ENCODE data around the gene VRK2.
"Not testable (repeated sequence)": the region's sequence is repeated elsewhere in the genome, so short reads cannot be mapped to it uniquely, and the experiment has no call there.

The VRK2 gene

DNA sequence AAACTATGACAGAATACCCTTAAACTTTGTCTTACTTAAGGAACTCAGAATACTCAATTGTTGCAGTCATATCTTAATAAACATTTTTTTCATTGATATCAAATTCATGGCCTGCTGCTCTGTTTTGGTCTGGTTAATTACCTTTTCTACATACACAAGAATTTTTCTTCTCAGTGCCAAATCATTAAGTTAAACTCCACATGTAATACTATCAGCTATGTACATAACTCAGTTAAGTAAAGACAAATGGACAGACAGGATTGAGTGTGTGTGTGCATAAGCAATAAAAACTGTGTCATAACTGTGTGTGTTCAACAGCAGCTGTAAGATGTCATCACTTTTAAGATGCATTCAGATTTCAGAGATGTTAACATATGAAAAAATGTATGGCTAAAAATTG, 34.4 kb downstream of the VRK2 start:
- DNase-seq (ENCODE audit: low spot score): no peak
- Histone ChIP-seq H3K4me3 (no peak overlapping the region), H3K27ac (no peak overlapping the region)
- TF ChIP-seq, protein P1, sequence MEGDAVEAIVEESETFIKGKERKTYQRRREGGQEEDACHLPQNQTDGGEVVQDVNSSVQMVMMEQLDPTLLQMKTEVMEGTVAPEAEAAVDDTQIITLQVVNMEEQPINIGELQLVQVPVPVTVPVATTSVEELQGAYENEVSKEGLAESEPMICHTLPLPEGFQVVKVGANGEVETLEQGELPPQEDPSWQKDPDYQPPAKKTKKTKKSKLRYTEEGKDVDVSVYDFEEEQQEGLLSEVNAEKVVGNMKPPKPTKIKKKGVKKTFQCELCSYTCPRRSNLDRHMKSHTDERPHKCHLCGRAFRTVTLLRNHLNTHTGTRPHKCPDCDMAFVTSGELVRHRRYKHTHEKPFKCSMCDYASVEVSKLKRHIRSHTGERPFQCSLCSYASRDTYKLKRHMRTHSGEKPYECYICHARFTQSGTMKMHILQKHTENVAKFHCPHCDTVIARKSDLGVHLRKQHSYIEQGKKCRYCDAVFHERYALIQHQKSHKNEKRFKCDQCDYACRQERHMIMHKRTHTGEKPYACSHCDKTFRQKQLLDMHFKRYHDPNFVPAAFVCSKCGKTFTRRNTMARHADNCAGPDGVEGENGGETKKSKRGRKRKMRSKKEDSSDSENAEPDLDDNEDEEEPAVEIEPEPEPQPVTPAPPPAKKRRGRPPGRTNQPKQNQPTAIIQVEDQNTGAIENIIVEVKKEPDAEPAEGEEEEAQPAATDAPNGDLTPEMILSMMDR (IDR thresholded peaks at IDR 0.05): no peak

DNA sequence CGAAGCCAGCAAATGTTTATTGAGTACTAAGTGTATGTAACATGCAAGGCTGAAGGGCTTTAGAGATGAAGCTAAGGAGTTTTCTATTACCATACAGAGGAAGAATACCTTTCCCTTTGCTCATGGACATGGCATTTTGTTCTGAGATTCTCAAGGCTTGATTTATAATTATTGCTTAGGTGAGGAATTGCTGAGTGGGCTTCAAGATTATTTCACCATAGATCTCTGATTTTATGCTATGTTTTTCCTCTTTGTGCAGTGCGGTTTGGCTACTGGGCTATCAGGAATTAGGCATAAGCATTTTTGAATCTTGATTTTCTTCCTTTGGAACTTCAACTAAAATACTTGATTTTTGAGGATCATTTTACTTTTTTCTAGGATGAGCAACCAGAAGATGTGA, 42.5 kb downstream of the VRK2 start:
- Histone ChIP-seq H3K4me3 (no peak overlapping the region), H3K27ac (no peak overlapping the region)
- TF ChIP-seq, protein P1 (IDR thresholded peaks at IDR 0.05): no peak
- no peak for DNase-seq (ENCODE audit: low spot score)

GRCh38 chr2:58092772-58093171, 46.2 kb downstream of the VRK2 start:
- not testable (repeated sequence) for H3K27ac ChIP-seq; H3K4me3 ChIP-seq; DNase-seq (ENCODE audit: low spot score)

DNA sequence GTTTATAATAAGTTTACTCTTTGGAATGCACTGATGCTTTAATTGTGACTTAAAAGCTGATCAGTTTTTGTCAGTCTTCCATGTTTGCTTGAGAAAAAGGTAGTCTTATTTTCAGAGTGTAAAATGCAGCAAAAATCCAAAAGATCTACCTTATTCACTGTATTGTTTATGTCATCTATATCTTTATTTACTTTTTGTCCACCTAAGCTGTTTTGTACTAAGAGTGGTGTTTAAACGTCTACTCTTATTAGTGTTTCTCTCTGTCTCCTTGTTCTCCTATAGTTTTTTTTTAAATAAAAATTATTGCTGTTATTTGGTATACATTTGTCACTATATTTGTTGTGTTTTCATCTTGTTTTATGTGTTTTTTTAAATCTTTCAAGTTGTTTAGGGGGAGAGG, 50.4 kb downstream of the VRK2 start:
- no peak overlapping the region for H3K4me3 ChIP-seq
- DNase-seq (ENCODE audit: low spot score): no peak

DNA sequence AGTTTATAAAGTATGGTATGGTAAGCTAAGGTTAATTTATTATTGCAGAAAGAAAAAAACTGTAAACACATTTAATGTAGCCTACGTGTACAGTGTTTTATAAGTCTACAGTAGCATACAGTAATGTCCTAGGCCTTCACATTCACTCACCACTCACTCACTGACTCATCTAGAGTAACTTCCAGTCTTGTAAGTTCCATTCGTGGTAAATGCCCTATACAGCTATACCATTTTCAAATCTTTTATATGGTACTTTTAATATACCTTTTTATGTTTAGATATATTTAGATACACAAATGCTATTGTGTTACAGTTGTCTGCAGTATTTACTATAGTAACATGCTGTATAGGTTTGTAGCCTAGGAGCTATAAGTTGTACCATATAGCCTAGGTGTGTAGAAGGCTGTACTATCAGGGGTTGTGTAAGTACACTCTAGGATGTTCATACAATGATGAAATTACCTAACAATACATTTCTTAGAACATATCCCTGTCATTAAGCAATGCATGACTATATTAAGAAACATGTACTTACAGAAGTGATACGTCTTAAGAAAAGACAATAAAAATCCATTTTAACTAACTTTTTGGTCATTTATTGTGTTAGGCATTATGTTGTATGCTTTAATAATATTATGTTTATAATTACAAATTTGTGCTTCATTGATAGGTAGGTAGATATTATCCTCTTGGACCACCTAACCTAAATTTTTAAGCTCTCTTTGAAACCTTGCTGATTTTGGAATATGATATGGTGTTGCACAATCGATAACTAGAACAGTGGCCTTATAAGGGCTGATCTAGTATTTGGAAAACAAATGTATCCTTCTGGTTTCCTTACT, 51.9 kb downstream of the VRK2 start:
- Histone ChIP-seq H3K4me3 (no peak overlapping the region), H3K27ac (no peak overlapping the region)
- TF ChIP-seq, protein P1 (IDR thresholded peaks at IDR 0.05): no peak
- no peak for DNase-seq (ENCODE audit: low spot score)

More for the DNA sequence above, 50.4 kb downstream of the VRK2 start:
- H3K27ac ChIP-seq: no peak overlapping the region
- TF ChIP-seq, protein P1 (IDR thresholded peaks at IDR 0.05): no peak

DNA sequence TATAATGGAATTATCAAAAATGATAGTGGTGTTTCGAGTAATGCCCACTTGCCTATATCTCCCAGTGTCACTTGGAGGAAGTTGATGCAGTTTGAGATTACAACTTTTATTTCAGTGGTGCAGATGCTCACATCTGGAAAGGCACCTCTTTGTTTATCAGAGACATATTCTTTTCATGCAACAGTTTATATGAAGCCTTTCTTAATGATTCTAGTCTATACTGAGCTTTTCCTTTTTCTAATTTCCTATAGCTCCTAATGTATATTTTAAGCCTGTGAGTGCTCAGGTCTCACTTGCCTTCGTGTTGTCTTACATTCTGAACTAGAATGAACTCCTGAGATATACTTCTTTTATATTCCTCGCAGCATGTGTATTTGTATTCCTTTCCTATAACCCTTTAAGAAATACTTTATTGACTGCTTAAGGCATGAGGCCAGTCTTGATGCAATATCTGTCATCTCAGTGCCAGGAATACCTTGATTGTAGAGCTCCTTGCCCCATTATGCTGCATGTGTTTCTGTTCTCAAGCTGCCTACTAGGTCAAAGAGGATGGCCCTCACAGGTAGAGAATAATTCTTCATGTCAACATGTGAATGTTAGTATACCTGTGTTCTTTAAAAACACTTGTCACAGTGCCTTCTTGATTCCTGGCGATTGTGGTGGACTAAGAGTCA, 52.6 kb downstream of the VRK2 start:
- no peak for DNase-seq (ENCODE audit: low spot score)
- Histone ChIP-seq H3K27ac (no peak overlapping the region), H3K4me3 (no peak overlapping the region)
- TF ChIP-seq, protein P1 (IDR thresholded peaks at IDR 0.05): no peak

- no peak for DNase-seq (ENCODE audit: low spot score)
- Histone ChIP-seq H3K4me3 (no peak overlapping the region), H3K27ac (no peak overlapping the region)
- TF ChIP-seq, protein P1 (IDR thresholded peaks at IDR 0.05): no peak
Observed at GRCh38 chr2:58101500-58101899, 54.9 kb downstream of the VRK2 start.
